Endodermal cell (in vitro differentiated cells): Measurements from ENCODE around the gene LMBR1. TPM values are rescaled to one million over a fixed set of nuclear protein-coding genes. Genes with fewer than 3 reads are reported as not detected.
A peak's percentile ranks its signal among the peaks of the same experiment; 100 is the strongest.

Experiments used
- DNase-seq: peaks from one replicate; pipeline ENCODE4 v3.0.0-alpha.2; 2017
- H3K27ac ChIP-seq: 2 replicates; pipeline ENCODE4 v1.5.1; 2013; ENCODE audit warnings: mild to moderate bottlenecking, low read depth, low read length, moderate library complexity
- H3K27me3 ChIP-seq: 2 replicates; pipeline ENCODE4 v1.6.1; 2013; ENCODE audit warnings: mild to moderate bottlenecking, low read length, moderate library complexity; ENCODE audit not compliant: insufficient read depth, control insufficient read depth, poor library complexity, severe bottlenecking
- H3K36me3 ChIP-seq: 2 replicates; pipeline ENCODE4 v1.7.0; 2013; ENCODE audit warnings: mild to moderate bottlenecking, low read length, moderate library complexity; ENCODE audit not compliant: control insufficient read depth, insufficient read depth
- H3K4me1 ChIP-seq: one replicate; pipeline ENCODE4 v1.7.0; 2013; ENCODE audit warnings: low read length; ENCODE audit not compliant: control insufficient read depth, insufficient read depth
- H3K4me3 ChIP-seq: 2 replicates; pipeline ENCODE4 v1.5.1; 2013; ENCODE audit warnings: mild to moderate bottlenecking, low read length, moderate library complexity
- H3K9ac ChIP-seq: 2 replicates; pipeline ENCODE4 v1.6.1; 2013; ENCODE audit warnings: mild to moderate bottlenecking, low read length, moderate library complexity; ENCODE audit not compliant: poor library complexity, severe bottlenecking; ENCODE audit errors: extremely low read depth
- H3K9me3 ChIP-seq: 2 replicates; pipeline ENCODE4 v1.6.1; 2013; ENCODE audit warnings: mild to moderate bottlenecking, low read length, moderate library complexity; ENCODE audit not compliant: control insufficient read depth
- H3K27ac Mint-ChIP-seq: 2 replicates; pipeline ENCODE4 v1.8.0; 2020; ENCODE audit warnings: mixed read lengths
- H3K27me3 Mint-ChIP-seq: 2 replicates; pipeline ENCODE4 v1.8.0; 2021; ENCODE audit warnings: mild to moderate bottlenecking, mixed read lengths; ENCODE audit not compliant: insufficient read depth
- H3K36me3 Mint-ChIP-seq: 2 replicates; pipeline ENCODE4 v1.8.0; 2020; ENCODE audit warnings: low read depth, mixed read lengths
- H3K4me1 Mint-ChIP-seq: 2 replicates; pipeline ENCODE4 v1.8.0; 2020; ENCODE audit warnings: mixed read lengths
- H3K4me3 Mint-ChIP-seq: 2 replicates; pipeline ENCODE4 v1.8.0; 2020; ENCODE audit warnings: mild to moderate bottlenecking, moderate library complexity, mixed read lengths
- H3K9me3 Mint-ChIP-seq: 2 replicates; pipeline ENCODE4 v1.8.0; 2020; ENCODE audit warnings: mild to moderate bottlenecking, mixed read lengths
- CTCF ChIP-seq: fragments of 200-600 bp; sonication (generic); conservative IDR thresholded peaks from 2 replicates; pipeline ENCODE4 v1.5.0; 2021; ENCODE audit warnings: antibody characterized with exemption, mild to moderate bottlenecking
- WGBS, 2 experiments: methylation state at CpG; one replicate each; pipeline versions ENCODE4 v1.1.5 to v1.1.7; 2013; ENCODE audit warnings: missing lambda C conversion rate in 2 of 2, mixed read lengths in 1 of 2; ENCODE audit not compliant: insufficient coverage in 1 of 2, insufficient read length in 1 of 2; 5-methylcytosine and 5-hydroxymethylcytosine counted together
- total RNA-seq, 2 donors: library from RNA; stranded (reverse); fragmentation: NEBNext Ultra II Directional in 1 of 2; extraction: Animal tissue kit (Norgen Biotek cat#: 25700) in 1 of 2; gene quantifications; 2 replicates in 1 of 2; 3 replicates in 1 of 2; pipeline ENCODE4 v1.2.1, GENCODE V29; 2021

LMBR1 gene
- total RNA-seq, 2 donors from 2014 or later = 80.9 to 88.3 TPM

GRCh38 chr7:156778668-156779067 lies 114.3 kb downstream of the LMBR1 start:
- DNase-seq = no peak
- Histone ChIP-seq H3K27ac (no peak overlapping the region), H3K4me3 (no peak overlapping the region), H3K4me1 (no peaks in the 10 kb centered on the region), H3K9ac (no peak overlapping the region), H3K9me3 (no peaks in the 10 kb centered on the region), H3K27me3 (no peaks in the 10 kb centered on the region), H3K36me3 (peaks cover 12% of the 10 kb centered on the region)
- Mint-ChIP-seq H3K9me3 (peaks cover under 1% of the 10 kb centered on the region), H3K36me3 (peaks cover 26% of the 10 kb centered on the region), H3K27me3 (no peaks in the 10 kb centered on the region), H3K27ac (no peak overlapping the region), H3K4me1 (no peaks in the 10 kb centered on the region), H3K4me3 (no peak overlapping the region)
- 88 to 92% methylated on average over 1 to 3 of the region's 3 CpGs for WGBS, 2 experiments
- no peak for TF ChIP-seq CTCF

GRCh38 chr7:156778201-156778600 lies 114.8 kb downstream of the LMBR1 start:
- H3K9me3 ChIP-seq = no peaks in the 10 kb centered on the region
- WGBS, 2 experiments = 100% methylated on average over 1 of the region's 3 CpGs; no CpG with 5 or more reads in 1 of the 2 experiments
- Mint-ChIP-seq H3K27ac (no peak overlapping the region), H3K9me3 (peaks cover 2% of the 10 kb centered on the region), H3K4me3 (no peak overlapping the region), H3K36me3 (peaks cover 27% of the 10 kb centered on the region), H3K27me3 (no peaks in the 10 kb centered on the region), H3K4me1 (no peaks in the 10 kb centered on the region)
- no peak overlapping the region for H3K9ac ChIP-seq
- H3K4me3 ChIP-seq = no peak overlapping the region
- no peaks in the 10 kb centered on the region for H3K27me3 ChIP-seq
- H3K4me1 ChIP-seq = no peaks in the 10 kb centered on the region
- peaks cover 12% of the 10 kb centered on the region for H3K36me3 ChIP-seq
- DNase-seq = no peak
- no peak overlapping the region for H3K27ac ChIP-seq
- peak; percentile 48 for TF ChIP-seq CTCF

GRCh38 chr7:156777364-156778069 lies 115.5 kb downstream of the LMBR1 start:
- Mint-ChIP-seq H3K4me1 (no peaks in the 10 kb centered on the region), H3K27ac (no peak overlapping the region), H3K9me3 (peaks cover 2% of the 10 kb centered on the region), H3K27me3 (no peaks in the 10 kb centered on the region), H3K36me3 (peaks cover 23% of the 10 kb centered on the region), H3K4me3 (no peak overlapping the region)
- Histone ChIP-seq H3K27ac (no peak overlapping the region), H3K4me1 (no peaks in the 10 kb centered on the region), H3K9me3 (no peaks in the 10 kb centered on the region), H3K4me3 (no peak overlapping the region), H3K27me3 (no peaks in the 10 kb centered on the region), H3K36me3 (peaks cover 12% of the 10 kb centered on the region), H3K9ac (no peak overlapping the region)
- no peak for TF ChIP-seq CTCF
- 86 to 93% methylated on average over 4 to 5 of the region's 5 CpGs for whole genome bisulfite sequencing, 2 experiments
- no peak for DNase-seq
